ENCODE data around the gene TOGARAM1.

DNA sequence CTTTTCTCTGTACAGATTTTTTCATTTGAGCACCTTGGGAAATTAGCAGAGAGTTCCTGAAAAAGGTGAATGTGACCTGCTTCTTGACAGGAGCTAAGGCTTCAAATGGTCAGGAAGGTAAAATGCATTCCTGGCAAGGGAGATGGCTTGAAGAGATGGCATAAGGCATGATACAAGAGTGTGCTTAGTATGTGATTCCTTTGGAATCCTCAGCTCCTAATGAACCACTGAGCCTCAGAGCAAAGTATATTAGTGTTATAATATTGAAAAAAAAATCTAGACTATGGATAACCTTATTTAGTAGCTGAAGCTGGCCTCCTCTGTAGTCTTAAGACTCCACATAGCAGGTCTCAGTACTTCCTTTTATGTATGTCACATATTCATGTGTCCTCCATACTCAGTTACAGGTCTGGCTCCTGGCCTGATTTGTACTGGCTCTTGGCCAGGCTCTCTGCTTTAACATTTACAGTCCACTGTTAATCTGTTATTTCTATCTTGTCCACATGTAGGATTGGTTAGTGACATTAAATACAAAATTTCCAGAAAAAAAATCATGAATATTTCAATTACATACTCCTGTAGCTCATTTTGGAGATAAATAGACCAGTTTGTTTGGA, 17.9 kb downstream of the TOGARAM1 start:
- TF ChIP-seq, protein P1, sequence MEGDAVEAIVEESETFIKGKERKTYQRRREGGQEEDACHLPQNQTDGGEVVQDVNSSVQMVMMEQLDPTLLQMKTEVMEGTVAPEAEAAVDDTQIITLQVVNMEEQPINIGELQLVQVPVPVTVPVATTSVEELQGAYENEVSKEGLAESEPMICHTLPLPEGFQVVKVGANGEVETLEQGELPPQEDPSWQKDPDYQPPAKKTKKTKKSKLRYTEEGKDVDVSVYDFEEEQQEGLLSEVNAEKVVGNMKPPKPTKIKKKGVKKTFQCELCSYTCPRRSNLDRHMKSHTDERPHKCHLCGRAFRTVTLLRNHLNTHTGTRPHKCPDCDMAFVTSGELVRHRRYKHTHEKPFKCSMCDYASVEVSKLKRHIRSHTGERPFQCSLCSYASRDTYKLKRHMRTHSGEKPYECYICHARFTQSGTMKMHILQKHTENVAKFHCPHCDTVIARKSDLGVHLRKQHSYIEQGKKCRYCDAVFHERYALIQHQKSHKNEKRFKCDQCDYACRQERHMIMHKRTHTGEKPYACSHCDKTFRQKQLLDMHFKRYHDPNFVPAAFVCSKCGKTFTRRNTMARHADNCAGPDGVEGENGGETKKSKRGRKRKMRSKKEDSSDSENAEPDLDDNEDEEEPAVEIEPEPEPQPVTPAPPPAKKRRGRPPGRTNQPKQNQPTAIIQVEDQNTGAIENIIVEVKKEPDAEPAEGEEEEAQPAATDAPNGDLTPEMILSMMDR (conservative IDR thresholded peaks at IDR 0.05 in 1 of 2, IDR thresholded peaks at IDR 0.05 in 1 of 2; ENCODE audit: extremely low read depth in 1 of 2, insufficient read depth in 1 of 2, low read depth in 1 of 2, low read length in 2 of 2) = no peak
- no peak for TF ChIP-seq EZH2 (IDR thresholded peaks at IDR 0.05; ENCODE audit: borderline replicate concordance, low read length)
